HEK293 (cell line): ENCODE data around the gene TASP1.
"Not testable (repeated sequence)": the region's sequence is repeated elsewhere in the genome, so short reads cannot be mapped to it uniquely, and the experiment has no call there.

Experiments used
- CTCF ChIA-PET: fragments of 350-600 bp; formaldehyde crosslinking; extraction: SDS; loops from one replicate; lab custom pipeline; 2021; ENCODE audit warnings: antibody characterized with exemption; lab: Yijun Ruan, JAX
- POLR2A ChIA-PET: fragments of 300-600 bp; formaldehyde crosslinking; extraction: SDS; loops from one replicate; lab custom pipeline; 2020; ENCODE audit warnings: antibody characterized with exemption, inconsistent platforms; lab: Yijun Ruan, JAX
- H3K27ac ChIP-seq: fragments of 200-500 bp; sonication (Bioruptor generic); 2 replicates; pipeline ENCODE4 v1.5.1; 2014; ENCODE audit warnings: low read depth, low read length, control low read depth, inconsistent platforms; ENCODE audit errors: extremely low read depth
- H3K36me3 ChIP-seq, 2 experiments: fragments of 200-500 bp in 1 of 2; sonication (Bioruptor generic) in 1 of 2; 1 replicate in 1 of 2; 2 replicates in 1 of 2; pipeline ENCODE4 v1.5.1; 2014 to 2017; ENCODE audit warnings: inconsistent platforms in 2 of 2, low read length in 2 of 2; ENCODE audit not compliant: control insufficient read depth in 2 of 2, insufficient read depth in 1 of 2
- H3K4me1 ChIP-seq: fragments of 200-500 bp; sonication (Bioruptor generic); 2 replicates; pipeline ENCODE4 v1.5.1; 2014; ENCODE audit warnings: mild to moderate bottlenecking, low read length, inconsistent platforms; ENCODE audit not compliant: control insufficient read depth, insufficient read depth
- H3K4me3 ChIP-seq: 2 replicates; pipeline ENCODE4 v1.5.1; 2011; ENCODE audit warnings: low read depth, mild to moderate bottlenecking, control low read depth, low read length, moderate library complexity
- H3K9me3 ChIP-seq: fragments of 200-500 bp; sonication (Bioruptor generic); 2 replicates; pipeline ENCODE4 v1.5.1; 2014; ENCODE audit warnings: low read depth, low read length, inconsistent platforms; ENCODE audit not compliant: control insufficient read depth, insufficient read depth
- BCL11B ChIP-seq: fragments of 450-650 bp; formaldehyde crosslinking; IDR thresholded peaks from 2 replicates; pipeline ENCODE4 v1.5.1; 2016; ENCODE audit warnings: low read depth, missing biosample characterization, missing genetic modification characterization
- EGR2 ChIP-seq: fragments of 450-650 bp; formaldehyde crosslinking; IDR thresholded peaks from 2 replicates; pipeline ENCODE4 v1.5.1; 2016; ENCODE audit warnings: low read depth, missing biosample characterization, missing genetic modification characterization
- FEZF1 ChIP-seq: fragments of 450-650 bp; formaldehyde crosslinking; IDR thresholded peaks from 2 replicates; pipeline ENCODE4 v1.5.1; 2016; ENCODE audit warnings: missing biosample characterization, missing genetic modification characterization
- GLI4 ChIP-seq: fragments of 450-650 bp; formaldehyde crosslinking; IDR thresholded peaks from 2 replicates; pipeline ENCODE4 v1.5.1; 2016; ENCODE audit warnings: missing biosample characterization, missing genetic modification characterization
- IKZF3 ChIP-seq: fragments of 450-650 bp; IDR thresholded peaks from 2 replicates; pipeline ENCODE4 v1.5.0; 2018; ENCODE audit warnings: missing biosample characterization, mild to moderate bottlenecking, missing genetic modification characterization, moderate library complexity
- KLF9 ChIP-seq: fragments of 450-650 bp; formaldehyde crosslinking; IDR thresholded peaks from 2 replicates; pipeline ENCODE4 v1.5.1; 2016; ENCODE audit warnings: missing biosample characterization, missing genetic modification characterization, low read depth
- SALL2 ChIP-seq: fragments of 450-650 bp; formaldehyde crosslinking; IDR thresholded peaks from 2 replicates; pipeline ENCODE4 v1.5.0; 2017; ENCODE audit warnings: missing biosample characterization, mild to moderate bottlenecking, missing genetic modification characterization, borderline replicate concordance
- WT1 ChIP-seq: fragments of 450-650 bp; formaldehyde crosslinking; IDR thresholded peaks from 2 replicates; pipeline ENCODE4 v1.5.1; 2016; ENCODE audit warnings: missing biosample characterization, missing genetic modification characterization
- ZFP41 ChIP-seq: fragments of 450-650 bp; formaldehyde crosslinking; IDR thresholded peaks from 2 replicates; pipeline ENCODE4 v1.5.1; 2016; ENCODE audit warnings: missing biosample characterization, missing genetic modification characterization, borderline replicate concordance
- ZNF132 ChIP-seq: fragments of 450-650 bp; formaldehyde crosslinking; IDR thresholded peaks from 2 replicates; pipeline ENCODE4 v1.5.1; 2017; ENCODE audit warnings: missing biosample characterization, missing genetic modification characterization, borderline replicate concordance
- ZNF175 ChIP-seq: fragments of 450-650 bp; formaldehyde crosslinking; IDR thresholded peaks from 2 replicates; pipeline ENCODE4 v1.5.1; 2016; ENCODE audit warnings: missing biosample characterization, missing genetic modification characterization
- ZNF366 ChIP-seq: fragments of 450-650 bp; formaldehyde crosslinking; conservative IDR thresholded peaks from 2 replicates; pipeline ENCODE4 v1.5.1; 2016; ENCODE audit warnings: missing biosample characterization, missing genetic modification characterization
- ZNF423 ChIP-seq: fragments of 450-650 bp; formaldehyde crosslinking; IDR thresholded peaks from 2 replicates; pipeline ENCODE4 v1.5.1; 2016; ENCODE audit warnings: missing biosample characterization, missing genetic modification characterization
- ZNF510 ChIP-seq: fragments of 450-650 bp; formaldehyde crosslinking; IDR thresholded peaks from 2 replicates; pipeline ENCODE4 v1.5.1; 2018; ENCODE audit warnings: mild to moderate bottlenecking, missing genetic modification characterization, missing biosample characterization; ENCODE audit not compliant: insufficient replicate concordance
- ZNF514 ChIP-seq: fragments of 450-650 bp; formaldehyde crosslinking; IDR thresholded peaks from 2 replicates; pipeline ENCODE4 v1.5.1; 2016; ENCODE audit warnings: missing biosample characterization, missing genetic modification characterization
- ZNF521 ChIP-seq: fragments of 450-650 bp; formaldehyde crosslinking; IDR thresholded peaks from 2 replicates; pipeline ENCODE4 v1.5.1; 2017; ENCODE audit warnings: missing biosample characterization, mild to moderate bottlenecking, missing genetic modification characterization
- ZNF558 ChIP-seq: fragments of 450-650 bp; formaldehyde crosslinking; IDR thresholded peaks from 2 replicates; pipeline ENCODE4 v1.5.1; 2016; ENCODE audit warnings: missing biosample characterization, missing genetic modification characterization
- ZNF658 ChIP-seq: fragments of 450-650 bp; formaldehyde crosslinking; IDR thresholded peaks from 2 replicates; pipeline ENCODE4; 2016; ENCODE audit warnings: missing biosample characterization, missing genetic modification characterization
- ZNF664 ChIP-seq: fragments of 450-650 bp; formaldehyde crosslinking; IDR thresholded peaks from 2 replicates; pipeline ENCODE4 v1.5.1; 2016; ENCODE audit warnings: missing biosample characterization, missing genetic modification characterization
- ZSCAN16 ChIP-seq: fragments of 450-650 bp; formaldehyde crosslinking; IDR thresholded peaks from 2 replicates; pipeline ENCODE4 v1.5.1; 2016; ENCODE audit warnings: missing biosample characterization, missing genetic modification characterization

The TASP1 gene

DNA sequence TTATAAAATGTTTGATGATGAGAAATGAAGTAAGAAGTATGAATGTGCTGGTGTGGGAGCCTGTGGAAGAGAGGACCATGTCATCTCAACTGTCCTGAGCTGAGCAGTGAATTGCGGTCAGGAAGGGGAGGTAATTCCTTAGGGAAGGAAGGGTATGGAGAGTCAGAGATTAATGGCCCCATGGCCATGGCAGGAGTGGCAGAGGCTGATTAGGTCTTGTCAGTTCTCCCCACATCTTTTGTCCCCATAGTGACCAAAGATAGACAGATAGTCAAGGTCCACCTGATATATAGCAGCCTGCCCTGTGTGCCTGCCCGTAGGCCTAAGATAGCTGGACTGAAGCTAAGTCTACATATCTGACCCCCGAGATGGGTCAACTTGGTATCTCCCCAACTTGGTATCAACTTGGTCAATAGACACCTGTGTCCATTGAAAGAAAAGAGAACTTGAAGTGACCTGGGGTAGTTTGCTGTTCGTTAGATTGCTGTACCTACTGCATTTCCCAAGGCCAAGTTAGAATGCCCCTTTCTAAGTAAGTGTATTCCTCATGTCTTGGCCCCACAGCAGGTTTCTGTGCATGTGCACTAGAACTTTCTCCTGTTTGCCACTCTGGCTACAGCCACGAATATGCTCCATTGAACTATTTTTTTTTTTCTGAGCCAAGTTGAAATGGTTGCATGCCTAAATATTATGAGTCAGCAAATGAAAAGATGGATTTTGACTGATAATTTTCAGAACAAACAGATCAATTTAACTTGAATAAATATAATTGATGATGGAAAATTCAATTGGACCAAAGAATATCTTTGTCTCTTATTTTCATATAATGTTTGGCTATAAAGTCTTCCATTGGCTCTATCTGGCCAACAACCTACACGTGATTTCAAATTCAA, 274.2 kb downstream of the TASP1 start:
- CTCF ChIA-PET = interaction anchor here (0.7 kb wide), 2 partner anchors 22 to 150 kb away, joined by 3 to 4 read pairs; no protein-coding TSS in a partner anchor
- Histone ChIP-seq H3K9me3 (no peaks in the 10 kb centered on the region), H3K4me3 (no peak overlapping the region), H3K27ac (no peak overlapping the region), H3K36me3 (no peaks in the 10 kb centered on the region), H3K4me1 (no peaks in the 10 kb centered on the region)
- TF ChIP-seq EGR2 (tag by site-specific recombination) (no peak), WT1 (no peak), ZNF658 (no peak), ZNF514 (tag by site-specific recombination) (no peak), ZNF510 (tag by site-specific recombination) (no peak), BCL11B (tag by site-specific recombination) (no peak), ZNF423 (tag by site-specific recombination) (no peak), ZNF664 (no peak), ZNF175 (tag by site-specific recombination) (no peak), IKZF3 (tag by site-specific recombination) (no peak), ZNF521 (tag by site-specific recombination) (no peak), ZSCAN16 (no peak), GLI4 (tag by site-specific recombination) (no peak), FEZF1 (tag by site-specific recombination) (no peak), ZNF558 (tag by site-specific recombination) (no peak), ZFP41 (tag by site-specific recombination) (no peak)
- POLR2A ChIA-PET = no interaction called here

DNA sequence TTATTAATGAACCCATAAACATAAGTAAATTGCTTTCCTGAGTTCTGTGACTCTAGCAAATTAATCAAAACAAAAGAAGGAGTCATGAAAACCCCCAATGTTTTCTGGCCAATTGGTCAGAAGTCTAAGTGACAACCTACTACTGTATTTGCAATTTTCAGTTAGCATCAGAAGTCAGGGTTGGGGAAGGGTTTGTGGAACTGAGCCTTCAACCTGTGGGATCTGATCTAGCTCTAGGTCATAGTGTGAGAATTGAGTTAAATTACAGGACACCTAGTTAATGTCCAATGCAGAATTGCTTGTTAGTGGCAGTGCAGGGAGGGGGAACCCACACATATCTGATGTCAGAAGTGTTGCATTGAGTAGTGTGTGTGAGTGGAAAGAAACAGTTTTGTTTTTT, 275.3 kb downstream of the TASP1 start:
- H3K4me3 ChIP-seq = no peak overlapping the region
- H3K4me1 ChIP-seq = no peaks in the 10 kb centered on the region
- no peak for TF ChIP-seq ZNF366 (tag by site-specific recombination)
- TF ChIP-seq ZNF132 = no peak
- no peak for TF ChIP-seq KLF9
- TF ChIP-seq SALL2 = no peak
- ChIA-PET POLR2A (no interaction called here), CTCF (interaction anchor here (0.9 kb wide), 1 partner anchor 60 kb away, joined by 3 read pairs; no protein-coding TSS in a partner anchor)
- H3K27ac ChIP-seq = no peak overlapping the region
- no peaks in the 10 kb centered on the region for H3K9me3 ChIP-seq
- H3K36me3 ChIP-seq = no peaks in the 10 kb centered on the region

DNA sequence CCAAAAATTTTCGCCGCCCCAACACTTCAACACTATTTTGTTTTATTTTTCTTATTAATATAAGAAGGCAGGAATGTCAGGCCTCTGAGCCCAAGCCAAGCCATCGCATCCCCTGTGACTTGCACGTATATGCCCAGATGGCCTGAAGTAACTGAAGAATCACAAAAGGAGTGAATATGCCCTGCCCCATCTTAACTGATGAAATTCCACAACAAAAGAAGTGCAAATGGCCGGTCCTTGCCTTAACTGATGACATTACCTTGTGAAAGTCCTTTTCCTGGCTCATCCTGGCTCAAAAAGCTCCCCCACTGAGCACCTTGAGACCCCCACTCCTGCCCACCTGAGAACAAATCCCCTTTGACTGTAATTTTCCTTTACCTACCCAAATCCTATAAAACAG, 276.6 kb downstream of the TASP1 start:
- H3K4me3 ChIP-seq, H3K27ac ChIP-seq, H3K4me1 ChIP-seq, H3K36me3 ChIP-seq, H3K9me3 ChIP-seq, POLR2A ChIA-PET, CTCF ChIA-PET: not testable (repeated sequence)

DNA sequence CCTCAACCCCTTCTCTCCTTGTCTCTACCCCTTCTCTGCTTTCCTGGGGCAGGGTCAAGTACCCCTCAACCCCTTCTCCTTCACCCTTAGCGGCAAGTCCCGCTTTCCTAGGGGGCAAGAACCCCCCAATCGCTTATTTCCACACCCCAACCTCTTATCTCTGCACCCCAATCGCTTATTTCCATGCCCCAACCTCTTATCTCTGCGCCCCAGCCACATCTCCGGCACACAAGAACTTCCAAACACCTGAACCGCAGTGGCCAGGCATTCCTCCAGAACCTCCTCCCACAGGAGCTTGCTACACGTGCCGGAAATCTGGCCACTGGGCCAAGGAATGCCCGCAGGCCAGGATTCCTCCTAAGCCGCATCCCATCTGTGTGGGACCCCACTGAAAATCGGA, 279.8 kb downstream of the TASP1 start:
- H3K4me1 ChIP-seq, H3K9me3 ChIP-seq, H3K27ac ChIP-seq, H3K4me3 ChIP-seq, POLR2A ChIA-PET, H3K36me3 ChIP-seq, CTCF ChIA-PET: not testable (repeated sequence)

DNA sequence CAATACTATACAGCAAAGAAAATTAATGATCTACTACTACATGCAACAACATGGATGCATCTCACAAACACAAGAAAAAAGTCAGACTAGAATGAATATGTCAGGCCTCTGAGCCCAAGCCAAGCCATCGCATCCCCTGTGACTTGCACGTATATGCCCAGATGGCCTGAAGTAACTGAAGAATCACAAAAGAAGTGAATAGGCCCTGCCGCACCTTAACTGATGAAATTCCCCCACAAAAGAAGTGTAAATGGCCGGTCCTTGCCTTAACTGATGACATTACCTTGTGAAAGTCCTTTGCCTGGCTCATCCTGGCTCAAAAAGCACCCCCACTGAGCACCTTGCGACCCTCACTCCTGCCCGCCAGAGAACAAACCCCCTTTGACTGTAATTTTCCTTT, 280.9 kb downstream of the TASP1 start:
- CTCF ChIA-PET, H3K27ac ChIP-seq, H3K4me1 ChIP-seq, POLR2A ChIA-PET, H3K4me3 ChIP-seq, H3K36me3 ChIP-seq, H3K9me3 ChIP-seq: not testable (repeated sequence)
